Ishikawa (cell line): ENCODE results near the gene ADSL.

Source experiments
- RAD21 ChIP-seq: IDR thresholded peaks from 2 replicates; pipeline ENCODE4 v1.6.1; 2012; ENCODE audit warnings: low read depth
- TAF1 ChIP-seq: IDR thresholded peaks from 2 replicates; pipeline ENCODE4 v1.6.1; 2012; ENCODE audit warnings: low read depth, mild to moderate bottlenecking

GRCh38 chr22:40408718-40409612, 62.7 kb downstream of the ADSL start:
- no peak for TF ChIP-seq RAD21
- TF ChIP-seq TAF1: no peak
